ENCODE results near the gene BAK1.
"Not testable (repeated sequence)": the region's sequence is repeated elsewhere in the genome, so short reads cannot be mapped to it uniquely, and the experiment has no call there.

GRCh38 chr6:33545292-33545691 is 34.8 kb downstream of the BAK1 start:
- not testable (repeated sequence) for TF ChIP-seq CTCF (IDR thresholded peaks at IDR 0.05; ENCODE audit: low read length); EZH2 (IDR thresholded peaks at IDR 0.05; ENCODE audit: borderline replicate concordance, low read length)

All from OCI-LY1 (cell line).